HG02759 (cell line): ENCODE data around the gene CCDC86.

Source experiments
- ATAC-seq: cut with Tn5 transposase; IDR thresholded peaks from one replicate; pipeline ENCODE4 v1.9.1; 2021; ENCODE audit warnings: mild to moderate bottlenecking, moderate library complexity; ENCODE audit not compliant: unreplicated experiment

Gene CCDC86

GRCh38 chr11:60867871-60868681 lies 26.2 kb downstream of the CCDC86 start:
- no peak for ATAC-seq

- ATAC-seq, result no peak
These were observed 27.0 kb downstream of the CCDC86 start for GRCh38 chr11:60868682-60869450.

GRCh38 chr11:60869451-60869825 lies 27.5 kb downstream of the CCDC86 start:
- ATAC-seq, result no peak

GRCh38 chr11:60870276-60870675 lies 28.4 kb downstream of the CCDC86 start:
- no peak for ATAC-seq

- ATAC-seq, result no peak
These were observed 28.9 kb downstream of the CCDC86 start for GRCh38 chr11:60870733-60871377.

GRCh38 chr11:60871378-60872061 lies 29.6 kb downstream of the CCDC86 start:
- ATAC-seq, result no peak

- no peak for ATAC-seq
These were observed 30.4 kb downstream of the CCDC86 start for GRCh38 chr11:60872124-60872960.

- ATAC-seq, result no peak
These were observed 31.1 kb downstream of the CCDC86 start for GRCh38 chr11:60872961-60873524.

GRCh38 chr11:60873533-60873932 lies 31.6 kb downstream of the CCDC86 start:
- no peak for ATAC-seq

GRCh38 chr11:60874421-60875365 lies 32.8 kb downstream of the CCDC86 start:
- ATAC-seq, result no peak

- ATAC-seq, result no peak
These were observed 33.7 kb downstream of the CCDC86 start for GRCh38 chr11:60875366-60876167.

GRCh38 chr11:60876168-60876485 lies 34.2 kb downstream of the CCDC86 start:
- no peak for ATAC-seq

GRCh38 chr11:60878245-60879101 lies 36.6 kb downstream of the CCDC86 start:
- no peak for ATAC-seq

GRCh38 chr11:60879104-60879503 lies 37.2 kb downstream of the CCDC86 start:
- ATAC-seq, result no peak

- no peak for ATAC-seq
These were observed 38.2 kb downstream of the CCDC86 start for GRCh38 chr11:60879971-60880588.

- ATAC-seq, result no peak
These were observed 38.9 kb downstream of the CCDC86 start for GRCh38 chr11:60880643-60881282.
